ENCODE results near the gene VAMP5. TPM values are rescaled to one million over a fixed set of nuclear protein-coding genes. Genes with fewer than 3 reads are reported as not detected.
"Not testable (repeated sequence)": the region's sequence is repeated elsewhere in the genome, so short reads cannot be mapped to it uniquely, and the experiment has no call there.

The VAMP5 gene
- total RNA-seq, 1 experiment from 2014 or later, result not detected

GRCh38 chr2:85598594-85599340 lies 14.5 kb downstream of the VAMP5 start:
- H3K27me3 ChIP-seq, result no peaks in the 10 kb centered on the region
- no peak overlapping the region for H3K27ac ChIP-seq
- no peaks in the 10 kb centered on the region for H3K9me3 ChIP-seq (replicated peaks)
- H3K4me3 ChIP-seq, result no peak overlapping the region
- peaks cover 6% of the 10 kb centered on the region; the same call in 1 of the 2 replicates for H3K4me1 ChIP-seq
- no peaks in the 10 kb centered on the region; the same call in 1 of the 2 replicates for H3K36me3 ChIP-seq
- no peak for DNase-seq

- no peaks in the 10 kb centered on the region; the same call in 1 of the 2 replicates for H3K4me1 ChIP-seq
- no peaks in the 10 kb centered on the region; the same call in 1 of the 2 replicates for H3K36me3 ChIP-seq
- no peak overlapping the region for H3K27ac ChIP-seq
- no peaks in the 10 kb centered on the region for H3K9me3 ChIP-seq (replicated peaks)
- H3K27me3 ChIP-seq, result no peaks in the 10 kb centered on the region
- DNase-seq, result no peak
- H3K4me3 ChIP-seq, result no peak overlapping the region
These were observed 15.4 kb downstream of the VAMP5 start for GRCh38 chr2:85599468-85600234.

DNA sequence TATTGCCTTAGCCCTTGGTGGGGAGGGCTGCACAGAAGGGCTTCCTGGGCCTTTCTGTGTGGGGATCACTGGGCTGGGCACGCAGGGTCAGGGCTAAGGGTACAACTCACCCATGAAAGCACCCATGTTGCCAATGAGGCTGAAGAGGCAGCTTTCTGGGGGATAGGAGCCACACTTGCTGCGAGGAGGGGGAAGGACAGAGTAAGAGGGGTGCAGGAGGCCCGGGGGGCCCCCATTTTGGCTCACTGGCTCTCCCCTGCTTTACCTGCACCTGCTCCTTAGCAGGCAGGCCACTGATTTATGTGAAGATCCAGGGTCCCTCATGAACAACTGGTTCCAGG lies 16.0 kb downstream of the VAMP5 start:
- no peak overlapping the region for H3K4me3 ChIP-seq
- no peak overlapping the region for H3K27ac ChIP-seq
- DNase-seq, result no peak
- no peaks in the 10 kb centered on the region; the same call in 1 of the 2 replicates for H3K36me3 ChIP-seq
- peaks cover 1% of the 10 kb centered on the region; the same call in 1 of the 2 replicates for H3K4me1 ChIP-seq
- H3K27me3 ChIP-seq, result no peaks in the 10 kb centered on the region
- no peaks in the 10 kb centered on the region for H3K9me3 ChIP-seq (replicated peaks)

- Histone ChIP-seq H3K27ac (no peak overlapping the region), H3K4me3 (no peak overlapping the region), H3K9me3 (replicated peaks) (no peaks in the 10 kb centered on the region)
These were observed 16.9 kb downstream of the VAMP5 start for GRCh38 chr2:85600951-85601770.

DNA sequence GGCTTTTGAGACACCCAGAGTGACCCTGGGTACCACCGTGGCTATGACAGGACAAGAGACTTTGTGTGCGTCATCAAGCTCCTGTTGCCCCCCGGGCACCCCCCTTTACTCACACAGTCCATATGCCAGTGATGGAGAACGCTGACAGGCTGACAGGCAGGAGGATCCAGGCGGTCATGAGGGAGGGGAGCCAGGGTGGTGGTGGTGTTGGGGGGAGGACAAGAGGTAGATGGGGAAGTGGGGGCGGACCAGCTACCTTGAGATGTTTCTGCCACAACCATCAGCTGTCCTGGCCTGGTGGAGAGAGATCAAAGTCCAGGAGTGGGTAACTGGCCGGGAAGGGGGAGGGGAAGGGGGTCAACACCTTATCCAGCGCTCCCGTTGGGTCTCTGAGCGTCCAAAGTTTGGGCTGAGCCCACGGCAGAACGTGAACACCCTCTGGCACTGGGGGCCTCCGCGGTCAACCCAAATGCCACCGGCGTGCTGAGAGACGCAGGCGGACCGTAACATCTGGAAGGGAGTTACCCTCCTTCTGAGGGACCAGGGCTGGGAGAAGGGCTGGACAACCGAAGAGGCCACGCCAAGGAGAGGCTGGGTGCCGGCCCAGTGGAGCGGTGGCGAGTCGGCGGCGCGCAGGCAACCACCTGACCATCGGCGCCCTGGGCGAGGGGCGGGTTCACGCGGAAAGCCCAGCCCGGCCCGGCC lies 17.7 kb downstream of the VAMP5 start:
- Histone ChIP-seq H3K27me3 (no peaks in the 10 kb centered on the region), H3K4me1 (peaks cover 13% of the 10 kb centered on the region; the same call in 1 of the 2 replicates), H3K9me3 (replicated peaks) (no peaks in the 10 kb centered on the region), H3K36me3 (no peaks in the 10 kb centered on the region; the same call in 1 of the 2 replicates), H3K4me3 (peak overlapping the region; percentile 66), H3K27ac (no peak overlapping the region)
- peak in 1 of 2 experiments; percentile 40 for DNase-seq

More at GRCh38 chr2:85600951-85601770, 16.9 kb downstream of the VAMP5 start:
- Histone ChIP-seq H3K4me1 (peaks cover 9% of the 10 kb centered on the region; the same call in 1 of the 2 replicates), H3K36me3 (no peaks in the 10 kb centered on the region; the same call in 1 of the 2 replicates), H3K27me3 (no peaks in the 10 kb centered on the region)
- DNase-seq, result no peak

GRCh38 chr2:85602476-85603234 lies 18.4 kb downstream of the VAMP5 start, which contains the start of gene TMEM150A:
Gene TMEM150A, minus strand, starts transcription at chr2:85602698. Its CDS starts 750 bp downstream, at chr2:85601948.
- peaks cover 13% of the 10 kb centered on the region; the same call in 1 of the 2 replicates for H3K4me1 ChIP-seq
- H3K27me3 ChIP-seq, result no peaks in the 10 kb centered on the region
- H3K27ac ChIP-seq, result no peak within 1 kb of the TSS
- H3K9me3 ChIP-seq (replicated peaks), result no peaks in the 10 kb centered on the region
- no peaks in the 10 kb centered on the region; the same call in 1 of the 2 replicates for H3K36me3 ChIP-seq
- DNase-seq, result peak; percentile 86 to 92
- peak within 1 kb of the TSS; percentile 66 for H3K4me3 ChIP-seq

GRCh38 chr2:85604133-85604444 lies 19.9 kb downstream of the VAMP5 start:
- H3K9me3 ChIP-seq (replicated peaks); DNase-seq; H3K27ac ChIP-seq; H3K36me3 ChIP-seq; H3K4me3 ChIP-seq; H3K27me3 ChIP-seq: not testable (repeated sequence)
- peaks cover 13% of the 10 kb centered on the region; the same call in 1 of the 2 replicates for H3K4me1 ChIP-seq

DNA sequence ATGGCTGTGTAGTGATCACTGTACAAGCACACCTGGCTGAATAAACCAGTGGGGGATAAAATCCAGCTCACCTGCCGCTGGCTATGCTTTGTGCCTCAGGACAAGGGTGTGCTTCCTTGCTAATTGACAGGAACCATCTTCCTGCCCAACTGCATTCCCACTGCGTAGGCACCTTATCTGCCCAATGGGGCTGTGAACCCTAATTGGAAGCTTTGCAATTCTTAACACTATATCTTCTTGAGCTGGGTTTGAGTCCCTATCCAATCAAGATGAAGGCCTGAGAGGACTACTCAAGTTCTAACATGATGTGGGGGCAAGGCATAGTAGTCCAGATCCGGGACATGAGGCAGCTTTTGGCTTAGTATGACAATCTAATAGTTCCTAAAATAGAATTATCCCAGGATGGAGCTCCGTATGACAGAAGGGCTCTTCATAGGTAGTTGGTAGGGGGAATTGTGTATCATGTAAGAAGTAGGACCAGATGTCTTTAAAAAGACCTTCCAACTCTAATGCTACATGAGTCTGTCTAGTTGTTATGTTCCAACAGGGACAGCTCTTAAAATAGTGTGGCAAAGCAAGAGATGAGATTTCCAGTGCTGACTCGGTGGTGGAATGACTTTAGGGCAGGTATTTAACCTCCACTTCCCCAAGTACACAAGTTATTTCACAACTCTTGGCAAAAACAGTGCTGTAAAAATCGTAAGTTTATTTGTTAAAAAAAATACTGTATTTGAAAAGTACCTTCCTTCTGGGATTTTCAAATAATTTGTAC lies 20.5 kb downstream of the VAMP5 start:
- H3K9me3 ChIP-seq (replicated peaks), result no peaks in the 10 kb centered on the region
- H3K27ac ChIP-seq, result no peak overlapping the region
- H3K4me3 ChIP-seq, result no peak overlapping the region
- no peaks in the 10 kb centered on the region for H3K36me3 ChIP-seq
- H3K27me3 ChIP-seq, result no peaks in the 10 kb centered on the region
- DNase-seq, result no peak
- H3K4me1 ChIP-seq, result peaks cover 13% of the 10 kb centered on the region; the same call in 1 of the 2 replicates

DNA sequence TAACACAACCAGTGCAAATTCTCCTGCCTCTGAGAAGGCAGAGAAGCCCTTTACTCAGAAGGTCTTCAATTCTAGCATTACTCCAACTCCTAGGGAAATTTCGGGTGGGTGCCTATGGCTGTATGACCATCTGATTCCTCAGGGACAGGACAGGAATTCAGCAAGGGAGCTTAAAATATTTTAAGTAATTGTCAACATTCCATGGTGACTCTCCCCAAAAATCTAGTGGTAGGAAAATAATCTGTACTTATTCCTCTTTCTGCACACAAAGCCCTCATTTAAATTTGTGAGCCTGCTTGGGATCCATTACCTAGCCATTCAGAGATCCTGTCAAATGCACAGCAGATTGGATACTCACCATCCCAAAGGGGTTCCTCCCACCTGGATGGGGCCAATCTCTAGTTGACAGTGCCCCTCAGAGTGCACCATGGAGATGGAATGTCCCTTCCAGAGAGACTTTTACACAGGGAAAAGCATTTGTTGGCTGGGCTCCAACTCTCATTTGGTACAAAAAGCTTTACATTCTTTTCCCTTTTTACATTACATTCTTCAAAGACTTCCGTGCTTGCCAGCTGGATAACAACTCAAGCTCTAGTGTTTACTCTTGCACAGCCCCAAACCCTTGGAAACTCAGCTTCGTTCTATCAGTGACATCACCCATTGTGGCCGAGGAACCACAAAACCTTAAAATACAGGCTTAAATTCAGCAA lies 21.3 kb downstream of the VAMP5 start:
- no peaks in the 10 kb centered on the region; the same call in 1 of the 2 replicates for H3K36me3 ChIP-seq
- no peak overlapping the region for H3K27ac ChIP-seq
- H3K4me3 ChIP-seq, result no peak overlapping the region
- peak; percentile 52 to 62 for DNase-seq
- no peaks in the 10 kb centered on the region for H3K9me3 ChIP-seq (replicated peaks)
- peaks cover 13% of the 10 kb centered on the region; the same call in 1 of the 2 replicates for H3K4me1 ChIP-seq
- no peaks in the 10 kb centered on the region for H3K27me3 ChIP-seq

DNA sequence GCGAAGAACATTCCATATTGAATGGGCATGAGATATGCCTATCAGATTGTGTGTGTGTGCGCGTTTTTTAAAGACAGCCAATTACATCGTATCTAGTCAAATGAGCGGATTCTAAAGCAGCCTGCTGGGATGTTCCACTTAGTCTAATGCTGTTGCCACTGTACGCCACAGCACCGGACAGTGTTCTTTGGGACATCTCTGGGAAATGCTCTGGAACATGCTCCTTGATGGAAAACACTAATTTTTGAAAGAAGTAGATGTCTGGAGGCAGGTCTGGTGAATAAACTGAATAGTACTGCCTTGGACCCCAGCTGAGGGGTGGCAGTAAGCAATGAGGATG lies 21.9 kb downstream of the VAMP5 start:
- no peak for DNase-seq
- Histone ChIP-seq H3K27me3 (no peaks in the 10 kb centered on the region), H3K27ac (no peak overlapping the region), H3K4me1 (peaks cover 15% of the 10 kb centered on the region; the same call in 1 of the 2 replicates), H3K36me3 (no peaks in the 10 kb centered on the region; the same call in 1 of the 2 replicates), H3K4me3 (no peak overlapping the region), H3K9me3 (replicated peaks) (no peaks in the 10 kb centered on the region)

GRCh38 chr2:85607268-85608215 lies 23.3 kb downstream of the VAMP5 start:
- Histone ChIP-seq H3K36me3 (no peaks in the 10 kb centered on the region; the same call in 1 of the 2 replicates), H3K4me3 (no peak overlapping the region), H3K4me1 (peaks cover 16% of the 10 kb centered on the region; the same call in 1 of the 2 replicates), H3K9me3 (replicated peaks) (no peaks in the 10 kb centered on the region), H3K27ac (no peak overlapping the region), H3K27me3 (no peaks in the 10 kb centered on the region)
- no peak for DNase-seq

Data from SJCRH30 (cell line).